MM.1S (cell line): ENCODE measurements around the gene CD300H.

Source experiments
- EZH2 ChIP-seq: fragments of 300-600 bp; sonication (generic); optimal IDR thresholded peaks from 2 replicates; pipeline ENCODE3; 2017; ENCODE audit warnings: low read depth, mild to moderate bottlenecking, antibody characterized with exemption, low read length, mixed read lengths
- EZH2phosphoT487 ChIP-seq: fragments of 300-600 bp; sonication (generic); IDR thresholded peaks from 2 replicates; pipeline ENCODE4 v1.6.1; 2018; ENCODE audit warnings: antibody characterized with exemption, low read length
- TF ChIP-seq, protein P1 (sequence below): fragments of 300-600 bp; sonication (generic); IDR thresholded peaks from 2 replicates; pipeline ENCODE4 v1.5.1; 2016; ENCODE audit warnings: antibody characterized with exemption, low read length, mixed read lengths

GRCh38 chr17:74582633-74583032 lies 15.3 kb upstream of the CD300H start:
- TF ChIP-seq, protein P1, sequence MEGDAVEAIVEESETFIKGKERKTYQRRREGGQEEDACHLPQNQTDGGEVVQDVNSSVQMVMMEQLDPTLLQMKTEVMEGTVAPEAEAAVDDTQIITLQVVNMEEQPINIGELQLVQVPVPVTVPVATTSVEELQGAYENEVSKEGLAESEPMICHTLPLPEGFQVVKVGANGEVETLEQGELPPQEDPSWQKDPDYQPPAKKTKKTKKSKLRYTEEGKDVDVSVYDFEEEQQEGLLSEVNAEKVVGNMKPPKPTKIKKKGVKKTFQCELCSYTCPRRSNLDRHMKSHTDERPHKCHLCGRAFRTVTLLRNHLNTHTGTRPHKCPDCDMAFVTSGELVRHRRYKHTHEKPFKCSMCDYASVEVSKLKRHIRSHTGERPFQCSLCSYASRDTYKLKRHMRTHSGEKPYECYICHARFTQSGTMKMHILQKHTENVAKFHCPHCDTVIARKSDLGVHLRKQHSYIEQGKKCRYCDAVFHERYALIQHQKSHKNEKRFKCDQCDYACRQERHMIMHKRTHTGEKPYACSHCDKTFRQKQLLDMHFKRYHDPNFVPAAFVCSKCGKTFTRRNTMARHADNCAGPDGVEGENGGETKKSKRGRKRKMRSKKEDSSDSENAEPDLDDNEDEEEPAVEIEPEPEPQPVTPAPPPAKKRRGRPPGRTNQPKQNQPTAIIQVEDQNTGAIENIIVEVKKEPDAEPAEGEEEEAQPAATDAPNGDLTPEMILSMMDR: no peak
- TF ChIP-seq EZH2phosphoT487 (no peak), EZH2 (no peak)
